IMR-90 (cell line): Measurements from ENCODE around the gene DPYD. TPM values are rescaled to one million over a fixed set of nuclear protein-coding genes. Genes with fewer than 3 reads are reported as not detected.

Experiments used
- ATAC-seq: fragments of 200-7000 bp; cut with Tn5 transposase; 2 replicates; pipeline ENCODE4 v1.9.1; 2020; ENCODE audit warnings: low read depth, mild to moderate bottlenecking, moderate library complexity
- BruUV-seq: library from RNA; stranded (reverse); fragments of 400-500 nt; replicated peaks from 2 replicates; lab custom pipeline; 2021; lab: Mats Ljungman, UMichigan
- CTCF ChIA-PET: fragments of 300-600 bp; formaldehyde crosslinking; extraction: SDS; loops from one replicate; lab custom pipeline; 2021; ENCODE audit warnings: antibody characterized with exemption; lab: Yijun Ruan, JAX
- POLR2A ChIA-PET: fragments of 300-600 bp; sonication (Branson Sonifier 250); formaldehyde crosslinking; loops from one replicate; lab custom pipeline; 2022; ENCODE audit warnings: antibody characterized with exemption; ENCODE audit not compliant: unreplicated experiment; lab: Charles Lee
- DNase-seq: peaks from one replicate; pipeline ENCODE4 v3.0.0; 2013
- H2AFZ ChIP-seq: replicated peaks from 2 replicates; pipeline ENCODE3; 2013; ENCODE audit warnings: low read length, mild to moderate bottlenecking; ENCODE audit not compliant: poor library complexity
- H2AK5ac ChIP-seq: 2 replicates; pipeline ENCODE4 v1.6.1; 2013; ENCODE audit warnings: low read depth, low read length, inconsistent platforms
- H2AK9ac ChIP-seq: replicated peaks from 2 replicates; pipeline ENCODE3; 2013; ENCODE audit warnings: mild to moderate bottlenecking, low read depth, low read length, moderate library complexity; ENCODE audit not compliant: poor library complexity
- H2BK120ac ChIP-seq: 2 replicates; pipeline ENCODE4 v1.6.1; 2013; ENCODE audit warnings: low read depth, low read length, inconsistent platforms
- H2BK15ac ChIP-seq: 3 replicates; pipeline ENCODE4 v1.6.1; 2013; ENCODE audit warnings: low read depth, low read length, inconsistent platforms
- H2BK20ac ChIP-seq: 2 replicates; pipeline ENCODE4 v1.6.1; 2013; ENCODE audit warnings: low read depth, mild to moderate bottlenecking, inconsistent platforms, low read length, moderate library complexity
- H2BK5ac ChIP-seq: 2 replicates; pipeline ENCODE4 v1.6.1; 2013; ENCODE audit warnings: mild to moderate bottlenecking, low read depth, low read length, inconsistent platforms; ENCODE audit not compliant: poor library complexity, severe bottlenecking
- H3K14ac ChIP-seq: replicated peaks from 2 replicates; pipeline ENCODE4 v1.6.1; 2013; ENCODE audit warnings: low read depth, low read length, inconsistent platforms
- H3K18ac ChIP-seq: 2 replicates; pipeline ENCODE4 v1.6.1; 2013; ENCODE audit warnings: low read depth, low read length, control low read depth
- H3K23ac ChIP-seq: 2 replicates; pipeline ENCODE4 v1.6.1; 2013; ENCODE audit warnings: low read depth, low read length, inconsistent platforms
- H3K27ac ChIP-seq: 2 replicates; pipeline ENCODE4 v1.5.1; 2013; ENCODE audit warnings: mild to moderate bottlenecking, control low read depth, low read length; ENCODE audit not compliant: insufficient read depth
- H3K27me3 ChIP-seq: 2 replicates; pipeline ENCODE4 v1.6.1; 2013; ENCODE audit warnings: low read length; ENCODE audit not compliant: control insufficient read depth, insufficient read depth
- H3K36me3 ChIP-seq: 2 replicates; pipeline ENCODE4 v1.6.1; 2013; ENCODE audit warnings: low read length, mixed read lengths; ENCODE audit not compliant: control insufficient read depth, insufficient read depth
- H3K4ac ChIP-seq: 2 replicates; pipeline ENCODE4 v1.6.1; 2013; ENCODE audit warnings: low read depth, low read length, inconsistent platforms
- H3K4me1 ChIP-seq: 2 replicates; pipeline ENCODE4 v1.6.1; 2013; ENCODE audit warnings: low read length, mixed read lengths; ENCODE audit not compliant: control insufficient read depth, insufficient read depth
- H3K4me2 ChIP-seq: 2 replicates; pipeline ENCODE4 v1.6.1; 2013; ENCODE audit warnings: low read depth, mild to moderate bottlenecking, control low read depth, low read length, moderate library complexity
- H3K4me3 ChIP-seq: 2 replicates; pipeline ENCODE4 v1.5.1; 2013; ENCODE audit warnings: low read depth, mild to moderate bottlenecking, control low read depth, low read length, moderate library complexity; ENCODE audit not compliant: insufficient read depth
- H3K56ac ChIP-seq: 2 replicates; pipeline ENCODE4 v1.6.1; 2013; ENCODE audit warnings: low read length, inconsistent platforms; ENCODE audit not compliant: insufficient read depth; ENCODE audit errors: extremely low read depth
- H3K79me1 ChIP-seq, 2 experiments: 2 replicates each; pipeline ENCODE4 v1.6.1; 2013; ENCODE audit warnings: low read length in 2 of 2, inconsistent platforms in 1 of 2, low read depth in 1 of 2
- H3K9ac ChIP-seq: 2 replicates; pipeline ENCODE4 v1.6.1; 2013; ENCODE audit warnings: low read depth, low read length, control low read depth
- H3K9me1 ChIP-seq: 2 replicates; pipeline ENCODE4 v1.6.1; 2013; ENCODE audit warnings: low read length, inconsistent platforms; ENCODE audit not compliant: insufficient read depth
- H3K9me3 ChIP-seq: 2 replicates; pipeline ENCODE4 v1.6.1; 2013; ENCODE audit warnings: low read length; ENCODE audit not compliant: control insufficient read depth, insufficient read depth
- H4K20me1 ChIP-seq: 2 replicates; pipeline ENCODE4 v1.6.1; 2013; ENCODE audit warnings: low read length, inconsistent platforms; ENCODE audit not compliant: insufficient read depth
- H4K5ac ChIP-seq: 2 replicates; pipeline ENCODE4 v1.6.1; 2013; ENCODE audit warnings: mild to moderate bottlenecking, low read depth, low read length, control low read depth
- H4K8ac ChIP-seq, 2 experiments: 2 replicates each; pipeline ENCODE4 v1.6.1; 2013; ENCODE audit warnings: low read depth in 2 of 2, low read length in 2 of 2, control low read depth in 1 of 2, inconsistent platforms in 1 of 2
- H4K91ac ChIP-seq: 2 replicates; pipeline ENCODE4 v1.6.1; 2013; ENCODE audit warnings: low read depth, low read length, inconsistent platforms; ENCODE audit not compliant: insufficient read depth
- BHLHE40 ChIP-seq: fragments of 150-350 bp; IDR thresholded peaks from 2 replicates; pipeline ENCODE4 v1.6.1; 2016; ENCODE audit warnings: mild to moderate bottlenecking, low read depth, low read length
- CEBPB ChIP-seq: IDR thresholded peaks from 2 replicates; pipeline ENCODE4 v1.6.1; 2012; ENCODE audit warnings: low read depth, low read length, improper control_type of control experiment
- CHD1 ChIP-seq: IDR thresholded peaks from 2 replicates; pipeline ENCODE4 v1.6.1; 2012; ENCODE audit warnings: low read depth, low read length, improper control_type of control experiment
- FOS ChIP-seq: fragments of 150-350 bp; IDR thresholded peaks from 2 replicates; pipeline ENCODE4 v1.6.1; 2016; ENCODE audit warnings: low read depth, low read length
- MAFK ChIP-seq: IDR thresholded peaks from 2 replicates; pipeline ENCODE4 v1.6.1; 2012; ENCODE audit warnings: low read depth, low read length, improper control_type of control experiment
- MAZ ChIP-seq: IDR thresholded peaks from 2 replicates; pipeline ENCODE4 v1.6.1; 2012; ENCODE audit warnings: low read depth, mild to moderate bottlenecking, low read length, improper control_type of control experiment, moderate library complexity, borderline replicate concordance
- MXI1 ChIP-seq: IDR thresholded peaks from 2 replicates; pipeline ENCODE4 v1.6.1; 2012; ENCODE audit warnings: low read depth, mild to moderate bottlenecking, low read length, moderate library complexity, borderline replicate concordance
- NFE2L2 ChIP-seq: fragments of 150-350 bp; IDR thresholded peaks from 2 replicates; pipeline ENCODE4 v1.6.1; 2016; ENCODE audit warnings: low read depth, mild to moderate bottlenecking, low read length
- POLR2A ChIP-seq: IDR thresholded peaks from 2 replicates; pipeline ENCODE4 v1.6.1; 2012; ENCODE audit warnings: mild to moderate bottlenecking, low read depth, low read length
- RAD21 ChIP-seq: IDR thresholded peaks from 2 replicates; pipeline ENCODE4 v1.6.1; 2012; ENCODE audit warnings: low read length, improper control_type of control experiment
- RCOR1 ChIP-seq: IDR thresholded peaks from 2 replicates; pipeline ENCODE4 v1.6.1; 2012; ENCODE audit warnings: mild to moderate bottlenecking, low read length, improper control_type of control experiment; ENCODE audit not compliant: insufficient replicate concordance
- RFX5 ChIP-seq: IDR thresholded peaks from 2 replicates; pipeline ENCODE4 v1.8.0; 2012; ENCODE audit warnings: low read depth, mild to moderate bottlenecking, low read length, moderate library complexity
- SMC3 ChIP-seq: fragments of 150-350 bp; IDR thresholded peaks from 2 replicates; pipeline ENCODE4 v1.6.1; 2016; ENCODE audit warnings: low read depth, mild to moderate bottlenecking, antibody characterized with exemption, low read length, moderate library complexity
- WGBS, 2 experiments: methylation state at CpG; one replicate each; pipeline versions ENCODE4 v1.1.5 to v1.1.7; 2013; ENCODE audit warnings: missing lambda C conversion rate in 2 of 2; ENCODE audit not compliant: insufficient read length in 1 of 2; ENCODE audit errors: extremely low coverage in 2 of 2; 5-methylcytosine and 5-hydroxymethylcytosine counted together
- dilution Hi-C: fragments of 300-500 bp; cut with HindIII; formaldehyde crosslinking; loops from one replicate; pipeline ENCODE4 v1.14.3; 2018; ENCODE audit warnings: low sequenced_read_pairs; ENCODE audit not compliant: unreplicated experiment
- in situ Hi-C: fragments of 300-500 bp; cut with MboI; formaldehyde crosslinking; loops from 3 replicates; pipeline ENCODE4 v1.14.3; 2019; ENCODE audit warnings: low sequenced_read_pairs, inconsistent platforms, mixed read lengths
- intact Hi-C: fragments of 100-400 bp; cut with micrococcal nuclease; formaldehyde crosslinking; loops from 2 replicates; pipeline ENCODE4 v1.10.0; 2022
- polyA plus RNA-seq, 3 experiments: library from polyadenylated mRNA; depleted of rRNA; stranded (reverse); fragments of >200 nt; gene quantifications; 2 replicates each; pipeline ENCODE4 v1.2.3, GENCODE V29; 2012; ENCODE audit warnings: low replicate concordance in 1 of 3
- total RNA-seq: library from RNA; depleted of rRNA; stranded (reverse); fragments of >200 nt; gene quantifications from 2 replicates; pipeline ENCODE4 v1.2.3, GENCODE V29; 2012
- TF ChIP-seq, protein P1 (sequence below): conservative IDR thresholded peaks from 2 replicates; pipeline ENCODE4 v1.5.1; 2012; ENCODE audit warnings: mild to moderate bottlenecking, low read depth, low read length, improper control_type of control experiment
- TF ChIP-seq, protein P2 (sequence below): fragments of 150-350 bp; IDR thresholded peaks from 2 replicates; pipeline ENCODE4 v1.6.1; 2017; ENCODE audit warnings: mild to moderate bottlenecking, antibody characterized with exemption, low read length, low read depth
- TF ChIP-seq, protein P3 (sequence below): fragments of 150-350 bp; IDR thresholded peaks from 2 replicates; pipeline ENCODE4 v1.6.1; 2016; ENCODE audit warnings: low read depth, mild to moderate bottlenecking, low read length, moderate library complexity, borderline replicate concordance

DPYD gene
- total and polyA plus RNA-seq, 2 of the 4 experiments (the other 2 are of a cell fraction), result 9.3 to 47.3 TPM

DNA sequence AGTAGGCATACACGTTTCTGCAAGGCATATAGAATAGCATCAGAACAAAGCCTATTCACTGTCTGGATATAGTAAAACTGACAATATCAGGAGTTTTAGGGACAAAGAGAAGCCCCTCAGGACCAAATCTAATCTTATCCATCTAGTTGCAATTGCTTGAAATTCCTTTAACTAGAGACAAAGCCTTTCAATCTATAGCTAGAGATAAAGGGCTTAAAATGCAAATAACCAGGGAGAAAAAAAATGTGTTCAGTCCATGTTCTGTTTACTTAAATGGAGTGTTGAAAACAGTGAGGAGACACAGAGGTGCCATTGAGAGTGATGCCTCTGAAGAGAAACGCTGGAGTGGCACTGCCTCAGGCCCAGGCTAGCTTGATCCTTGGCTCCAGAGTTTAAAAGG, 286.1 kb downstream of the DPYD start:
- Histone ChIP-seq H2AFZ (no peak overlapping the region), H2BK15ac (no peak overlapping the region), H3K14ac (no peak overlapping the region), H3K4me3 (no peak overlapping the region), H3K23ac (no peak overlapping the region), H2BK20ac (no peak overlapping the region), H3K9me1 (peaks cover 3% of the 10 kb centered on the region; the same call in 1 of the 2 replicates), H3K4me1 (peaks cover 3% of the 10 kb centered on the region; the same call in 1 of the 2 replicates), H4K91ac (no peak overlapping the region), H3K9me3 (no peaks in the 10 kb centered on the region), H4K8ac (no peak overlapping the region), H3K36me3 (no peaks in the 10 kb centered on the region), H3K18ac (no peak overlapping the region), H3K4me2 (no peak overlapping the region), H3K4ac (no peak overlapping the region), H3K27ac (no peak overlapping the region), H4K5ac (no peak overlapping the region), H2AK9ac (no peak overlapping the region), H2BK120ac (no peak overlapping the region), H4K20me1 (no peaks in the 10 kb centered on the region), H2BK5ac (no peak overlapping the region), H3K56ac (no peak overlapping the region), H3K9ac (no peak overlapping the region), H3K27me3 (no peaks in the 10 kb centered on the region), H3K79me1 (no peaks in the 10 kb centered on the region), H2AK5ac (no peak overlapping the region)
- CTCF ChIA-PET, result no interaction called here
- POLR2A ChIA-PET, result no interaction called here
- DNase-seq (no peak), ATAC-seq (no peak)
- in situ Hi-C loops (no loop called here), dilution Hi-C loops (no loop called here), intact Hi-C loops (no loop called here)
- no CpG with 5 or more reads among the region's 2 CpGs for WGBS, 2 experiments
- no TSS peak for BruUV-seq
- TF ChIP-seq CEBPB (no peak), BHLHE40 (no peak), RCOR1 (no peak), MXI1 (no peak), CHD1 (no peak), POLR2A (no peak), RFX5 (no peak), RAD21 (no peak), FOS (no peak), MAFK (no peak), MAZ (no peak), SMC3 (no peak), NFE2L2 (no peak)
- TF ChIP-seq, protein P1, sequence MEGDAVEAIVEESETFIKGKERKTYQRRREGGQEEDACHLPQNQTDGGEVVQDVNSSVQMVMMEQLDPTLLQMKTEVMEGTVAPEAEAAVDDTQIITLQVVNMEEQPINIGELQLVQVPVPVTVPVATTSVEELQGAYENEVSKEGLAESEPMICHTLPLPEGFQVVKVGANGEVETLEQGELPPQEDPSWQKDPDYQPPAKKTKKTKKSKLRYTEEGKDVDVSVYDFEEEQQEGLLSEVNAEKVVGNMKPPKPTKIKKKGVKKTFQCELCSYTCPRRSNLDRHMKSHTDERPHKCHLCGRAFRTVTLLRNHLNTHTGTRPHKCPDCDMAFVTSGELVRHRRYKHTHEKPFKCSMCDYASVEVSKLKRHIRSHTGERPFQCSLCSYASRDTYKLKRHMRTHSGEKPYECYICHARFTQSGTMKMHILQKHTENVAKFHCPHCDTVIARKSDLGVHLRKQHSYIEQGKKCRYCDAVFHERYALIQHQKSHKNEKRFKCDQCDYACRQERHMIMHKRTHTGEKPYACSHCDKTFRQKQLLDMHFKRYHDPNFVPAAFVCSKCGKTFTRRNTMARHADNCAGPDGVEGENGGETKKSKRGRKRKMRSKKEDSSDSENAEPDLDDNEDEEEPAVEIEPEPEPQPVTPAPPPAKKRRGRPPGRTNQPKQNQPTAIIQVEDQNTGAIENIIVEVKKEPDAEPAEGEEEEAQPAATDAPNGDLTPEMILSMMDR, result no peak
- TF ChIP-seq, protein P2, sequence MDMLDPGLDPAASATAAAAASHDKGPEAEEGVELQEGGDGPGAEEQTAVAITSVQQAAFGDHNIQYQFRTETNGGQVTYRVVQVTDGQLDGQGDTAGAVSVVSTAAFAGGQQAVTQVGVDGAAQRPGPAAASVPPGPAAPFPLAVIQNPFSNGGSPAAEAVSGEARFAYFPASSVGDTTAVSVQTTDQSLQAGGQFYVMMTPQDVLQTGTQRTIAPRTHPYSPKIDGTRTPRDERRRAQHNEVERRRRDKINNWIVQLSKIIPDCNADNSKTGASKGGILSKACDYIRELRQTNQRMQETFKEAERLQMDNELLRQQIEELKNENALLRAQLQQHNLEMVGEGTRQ, result no peak
- TF ChIP-seq, protein P3, sequence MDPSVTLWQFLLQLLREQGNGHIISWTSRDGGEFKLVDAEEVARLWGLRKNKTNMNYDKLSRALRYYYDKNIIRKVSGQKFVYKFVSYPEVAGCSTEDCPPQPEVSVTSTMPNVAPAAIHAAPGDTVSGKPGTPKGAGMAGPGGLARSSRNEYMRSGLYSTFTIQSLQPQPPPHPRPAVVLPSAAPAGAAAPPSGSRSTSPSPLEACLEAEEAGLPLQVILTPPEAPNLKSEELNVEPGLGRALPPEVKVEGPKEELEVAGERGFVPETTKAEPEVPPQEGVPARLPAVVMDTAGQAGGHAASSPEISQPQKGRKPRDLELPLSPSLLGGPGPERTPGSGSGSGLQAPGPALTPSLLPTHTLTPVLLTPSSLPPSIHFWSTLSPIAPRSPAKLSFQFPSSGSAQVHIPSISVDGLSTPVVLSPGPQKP, result no peak
